Activated naive CD8-positive, alpha-beta T cell treated with anti-CD3 and anti-CD28 coated beads, Interleukin-2, amount 50 U/mL, for 24 hours (primary cell): ENCODE data around the gene LRRC17.
"Not testable (repeated sequence)": the region's sequence is repeated elsewhere in the genome, so short reads cannot be mapped to it uniquely, and the experiment has no call there.

Source experiments
- ATAC-seq: fragments of 150-1000 bp; cut with Tn5 transposase; one replicate; pipeline ENCODE4 v1.10.0; 2021
- DNase-seq: peaks from one replicate; pipeline ENCODE4 v3.0.0; 2021
- H3K27ac Mint-ChIP-seq: one replicate; pipeline ENCODE4 v1.8.0; 2021; ENCODE audit warnings: mild to moderate bottlenecking, mixed read lengths
- H3K27me3 Mint-ChIP-seq: one replicate; pipeline ENCODE4 v1.8.0; 2021; ENCODE audit warnings: mixed read lengths
- H3K36me3 Mint-ChIP-seq: one replicate; pipeline ENCODE4 v1.8.0; 2021; ENCODE audit warnings: low read depth, mixed read lengths
- H3K4me1 Mint-ChIP-seq: one replicate; pipeline ENCODE4 v1.8.0; 2021; ENCODE audit warnings: mixed read lengths
- H3K4me3 Mint-ChIP-seq: one replicate; pipeline ENCODE4 v1.8.0; 2021; ENCODE audit warnings: mild to moderate bottlenecking, moderate library complexity, mixed read lengths
- H3K9me3 Mint-ChIP-seq: one replicate; pipeline ENCODE4 v1.8.0; 2021; ENCODE audit warnings: mixed read lengths

The LRRC17 gene

DNA sequence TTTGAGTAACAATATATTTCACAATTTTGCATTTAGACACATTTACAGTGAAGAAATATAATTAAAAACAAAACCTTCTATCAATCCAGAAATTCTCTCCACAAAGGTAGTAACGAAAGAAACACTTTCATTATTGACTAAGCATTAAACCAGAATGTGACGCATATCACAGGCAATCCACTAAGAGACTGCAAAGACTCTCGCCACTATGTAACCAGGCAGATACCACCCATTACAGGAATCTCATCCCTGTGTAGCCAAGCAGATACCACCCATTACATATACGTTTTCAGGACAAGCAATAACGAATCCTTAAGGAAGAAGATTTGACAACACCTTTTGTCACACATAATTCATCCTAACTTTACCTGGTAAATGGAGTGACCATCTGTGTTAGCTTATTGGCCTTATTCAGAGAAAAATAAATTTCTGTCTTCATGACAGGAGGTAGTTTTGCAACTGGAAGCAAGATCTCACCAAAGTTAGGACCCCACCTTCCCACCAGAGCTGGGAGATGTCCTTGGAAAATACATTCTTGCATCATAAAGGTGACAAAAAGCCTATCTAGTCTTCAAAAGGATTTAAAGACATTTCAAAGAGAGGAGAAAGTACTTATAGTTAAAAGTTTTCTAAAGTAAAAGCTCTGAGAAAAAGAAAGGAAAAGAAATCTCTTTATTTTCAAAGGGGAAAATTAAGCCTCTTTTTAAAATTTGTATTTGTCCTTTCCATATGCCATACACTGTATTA is 30.8 kb downstream of the LRRC17 start:
- Mint-ChIP-seq H3K27ac (no peak overlapping the region), H3K9me3 (no peaks in the 10 kb centered on the region), H3K4me1 (no peaks in the 10 kb centered on the region), H3K27me3 (no peaks in the 10 kb centered on the region), H3K4me3 (no peak overlapping the region), H3K36me3 (no peaks in the 10 kb centered on the region)
- DNase-seq = no peak
- ATAC-seq = no peak

DNA sequence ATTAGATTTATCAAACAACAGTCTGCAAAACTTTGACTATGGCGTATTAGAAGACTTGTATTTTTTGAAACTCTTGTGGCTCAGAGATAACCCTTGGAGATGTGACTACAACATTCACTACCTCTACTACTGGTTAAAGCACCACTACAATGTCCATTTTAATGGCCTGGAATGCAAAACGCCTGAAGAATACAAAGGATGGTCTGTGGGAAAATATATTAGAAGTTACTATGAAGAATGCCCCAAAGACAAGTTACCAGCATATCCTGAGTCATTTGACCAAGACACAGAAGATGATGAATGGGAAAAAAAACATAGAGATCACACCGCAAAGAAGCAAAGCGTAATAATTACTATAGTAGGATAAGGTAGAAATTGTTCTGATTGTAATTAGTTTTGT is 31.4 kb downstream of the LRRC17 start:
- no peak overlapping the region for H3K27ac Mint-ChIP-seq
- no peak for DNase-seq
- H3K9me3 Mint-ChIP-seq = no peaks in the 10 kb centered on the region
- H3K4me3 Mint-ChIP-seq = no peak overlapping the region
- H3K27me3 Mint-ChIP-seq = no peaks in the 10 kb centered on the region
- H3K36me3 Mint-ChIP-seq = no peaks in the 10 kb centered on the region
- no peaks in the 10 kb centered on the region for H3K4me1 Mint-ChIP-seq
- ATAC-seq = no peak

DNA sequence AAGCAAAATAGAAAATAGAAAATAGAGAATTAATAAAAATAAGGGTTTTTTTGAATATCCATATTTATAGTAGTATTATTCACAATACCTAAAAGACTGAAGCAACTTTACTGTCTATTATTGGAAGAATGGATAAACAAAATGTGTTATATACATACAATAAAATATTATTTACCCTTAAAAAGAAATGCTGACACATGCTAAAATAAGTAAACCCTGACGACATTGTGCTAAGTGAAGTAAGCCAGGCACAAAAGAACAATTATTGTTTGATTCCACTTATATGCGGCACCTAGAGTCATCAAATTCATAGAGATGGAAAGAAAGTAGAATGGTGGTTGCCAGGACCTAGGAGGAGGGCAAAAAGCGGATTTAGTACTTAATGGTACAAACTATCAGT is 39.0 kb downstream of the LRRC17 start:
- H3K36me3 Mint-ChIP-seq = peaks cover 1% of the 10 kb centered on the region
- H3K4me3 Mint-ChIP-seq = no peak overlapping the region
- H3K27me3 Mint-ChIP-seq = no peaks in the 10 kb centered on the region
- no peak overlapping the region for H3K27ac Mint-ChIP-seq
- H3K9me3 Mint-ChIP-seq = peaks cover 25% of the 10 kb centered on the region
- no peaks in the 10 kb centered on the region for H3K4me1 Mint-ChIP-seq
- ATAC-seq = no peak
- no peak for DNase-seq

DNA sequence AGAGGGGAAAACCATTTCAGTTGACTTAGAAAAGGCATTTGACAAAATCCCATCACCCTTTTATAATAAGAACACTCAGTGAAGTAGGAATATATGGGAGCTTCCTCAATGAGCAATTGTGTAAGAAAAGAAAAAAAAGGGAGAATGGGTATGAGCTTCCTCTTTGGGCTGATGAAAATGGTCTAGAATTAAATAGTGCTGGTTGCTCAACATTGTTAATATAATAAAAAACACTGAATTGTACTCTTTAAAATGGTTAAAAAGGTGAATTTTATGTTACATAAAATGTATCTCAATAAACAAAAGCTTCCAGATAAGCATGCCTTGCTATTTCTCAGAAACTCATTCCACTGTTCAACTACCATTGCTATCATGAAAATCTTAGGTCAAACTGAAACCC is 40.6 kb downstream of the LRRC17 start:
- DNase-seq (no peak), ATAC-seq (no peak)
- Mint-ChIP-seq H3K27ac (no peak overlapping the region), H3K36me3 (peaks cover 1% of the 10 kb centered on the region), H3K9me3 (peaks cover 31% of the 10 kb centered on the region), H3K4me3 (no peak overlapping the region), H3K27me3 (no peaks in the 10 kb centered on the region), H3K4me1 (no peaks in the 10 kb centered on the region)

DNA sequence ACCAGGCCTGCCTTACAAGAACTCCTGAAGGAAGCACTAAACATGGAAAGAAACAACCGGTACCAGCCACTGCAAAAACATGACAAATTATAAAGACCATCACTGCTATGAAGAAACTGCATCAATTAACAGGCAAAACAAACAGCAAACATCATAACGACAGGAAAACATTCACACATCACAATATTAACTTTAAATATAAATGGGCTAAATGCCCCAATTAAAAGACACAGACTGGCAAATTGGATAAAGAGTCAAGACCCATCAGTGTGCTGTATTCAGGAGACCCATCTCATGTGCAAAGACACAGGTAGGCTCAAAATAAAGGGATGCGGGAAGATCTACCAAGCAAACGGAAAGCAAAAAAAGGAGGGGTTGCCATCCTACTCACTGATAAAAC is 41.6 kb downstream of the LRRC17 start:
- not testable (repeated sequence) for H3K4me3 Mint-ChIP-seq, DNase-seq, H3K36me3 Mint-ChIP-seq, H3K27ac Mint-ChIP-seq, H3K27me3 Mint-ChIP-seq, H3K4me1 Mint-ChIP-seq, ATAC-seq
- H3K9me3 Mint-ChIP-seq = peaks cover 31% of the 10 kb centered on the region

DNA sequence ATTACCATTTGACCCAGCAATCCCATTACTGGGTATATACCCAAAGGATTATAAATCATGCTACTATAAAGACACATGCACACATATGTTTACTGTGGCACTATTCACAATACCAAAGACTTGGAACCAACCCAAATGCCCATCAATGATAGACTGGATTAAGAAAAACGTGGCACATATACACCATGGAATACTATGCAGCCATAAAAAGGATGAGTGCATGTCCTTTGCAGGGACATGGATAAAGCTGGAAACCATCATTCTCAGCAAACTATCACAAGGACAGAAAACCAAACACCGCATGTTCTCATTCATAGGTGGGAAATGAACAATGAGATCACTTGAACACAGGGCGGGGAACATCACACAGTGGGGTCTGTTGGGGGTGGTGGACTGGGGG is 45.2 kb downstream of the LRRC17 start:
- H3K36me3 Mint-ChIP-seq, DNase-seq, H3K4me3 Mint-ChIP-seq, ATAC-seq, H3K27me3 Mint-ChIP-seq, H3K4me1 Mint-ChIP-seq, H3K27ac Mint-ChIP-seq: not testable (repeated sequence)
- H3K9me3 Mint-ChIP-seq = peaks cover 24% of the 10 kb centered on the region

DNA sequence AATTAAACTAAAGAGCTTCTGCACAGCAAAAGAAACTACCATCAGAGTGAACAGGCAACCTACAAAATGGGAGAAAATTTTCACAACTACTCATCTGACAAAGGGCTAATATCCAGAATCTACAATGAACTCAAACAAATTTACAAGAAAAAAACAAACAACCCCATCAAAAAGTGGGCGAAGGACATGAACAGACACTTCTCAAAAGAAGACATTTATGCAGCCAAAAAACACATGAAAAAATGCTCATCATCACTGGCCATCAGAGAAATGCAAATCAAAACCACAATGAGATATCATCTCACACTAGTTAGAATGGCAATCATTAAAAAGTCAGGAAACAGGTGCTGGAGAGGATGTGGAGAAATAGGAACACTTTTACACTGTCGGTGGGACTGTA is 49.2 kb downstream of the LRRC17 start:
- H3K4me3 Mint-ChIP-seq, H3K9me3 Mint-ChIP-seq, DNase-seq, H3K27ac Mint-ChIP-seq, ATAC-seq, H3K36me3 Mint-ChIP-seq, H3K27me3 Mint-ChIP-seq, H3K4me1 Mint-ChIP-seq: not testable (repeated sequence)

DNA sequence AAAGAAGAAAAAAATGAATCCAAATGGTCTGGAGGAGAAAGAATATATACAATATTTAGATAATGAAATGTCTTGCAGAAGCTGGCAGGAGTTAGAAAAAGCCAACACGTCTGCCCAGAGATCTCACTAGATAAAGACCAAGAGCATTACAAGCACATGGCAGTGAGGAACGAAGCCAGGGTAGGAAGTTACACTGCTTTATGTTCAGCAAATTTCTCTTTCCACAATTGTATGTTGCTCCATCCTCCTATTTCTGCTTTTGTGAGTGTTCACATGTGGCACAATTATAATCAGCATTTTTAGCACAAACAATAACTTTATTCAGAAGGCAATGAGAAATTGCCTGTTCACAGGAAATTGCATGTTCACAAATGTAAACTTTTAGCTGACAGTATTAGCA is 53.7 kb downstream of the LRRC17 start:
- Mint-ChIP-seq H3K27me3 (no peaks in the 10 kb centered on the region), H3K27ac (no peak overlapping the region), H3K9me3 (no peaks in the 10 kb centered on the region), H3K36me3 (no peaks in the 10 kb centered on the region), H3K4me1 (no peaks in the 10 kb centered on the region), H3K4me3 (no peak overlapping the region)
- ATAC-seq (no peak), DNase-seq (no peak)

DNA sequence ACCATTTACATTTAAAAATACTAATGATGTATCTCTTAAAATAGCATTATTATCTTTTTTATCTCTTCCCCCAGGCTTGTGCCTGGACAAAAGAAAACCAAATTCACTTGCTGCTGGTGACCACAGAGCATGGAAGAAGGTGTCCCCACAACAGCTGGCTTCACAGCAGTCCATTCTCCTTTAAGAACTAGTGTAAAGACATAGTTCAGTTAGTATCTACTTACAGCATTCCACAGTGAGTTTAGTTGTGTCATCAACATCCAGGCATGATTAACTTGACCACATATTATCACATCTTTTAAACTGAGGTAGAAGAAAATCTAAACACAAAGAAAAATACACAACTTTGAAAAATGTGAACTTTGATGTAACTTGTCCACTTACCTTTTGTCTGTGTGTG is 55.0 kb downstream of the LRRC17 start:
- Mint-ChIP-seq H3K27me3 (no peaks in the 10 kb centered on the region), H3K4me3 (no peak overlapping the region), H3K4me1 (no peaks in the 10 kb centered on the region), H3K27ac (no peak overlapping the region), H3K36me3 (no peaks in the 10 kb centered on the region), H3K9me3 (no peaks in the 10 kb centered on the region)
- no peak for ATAC-seq
- DNase-seq = no peak

DNA sequence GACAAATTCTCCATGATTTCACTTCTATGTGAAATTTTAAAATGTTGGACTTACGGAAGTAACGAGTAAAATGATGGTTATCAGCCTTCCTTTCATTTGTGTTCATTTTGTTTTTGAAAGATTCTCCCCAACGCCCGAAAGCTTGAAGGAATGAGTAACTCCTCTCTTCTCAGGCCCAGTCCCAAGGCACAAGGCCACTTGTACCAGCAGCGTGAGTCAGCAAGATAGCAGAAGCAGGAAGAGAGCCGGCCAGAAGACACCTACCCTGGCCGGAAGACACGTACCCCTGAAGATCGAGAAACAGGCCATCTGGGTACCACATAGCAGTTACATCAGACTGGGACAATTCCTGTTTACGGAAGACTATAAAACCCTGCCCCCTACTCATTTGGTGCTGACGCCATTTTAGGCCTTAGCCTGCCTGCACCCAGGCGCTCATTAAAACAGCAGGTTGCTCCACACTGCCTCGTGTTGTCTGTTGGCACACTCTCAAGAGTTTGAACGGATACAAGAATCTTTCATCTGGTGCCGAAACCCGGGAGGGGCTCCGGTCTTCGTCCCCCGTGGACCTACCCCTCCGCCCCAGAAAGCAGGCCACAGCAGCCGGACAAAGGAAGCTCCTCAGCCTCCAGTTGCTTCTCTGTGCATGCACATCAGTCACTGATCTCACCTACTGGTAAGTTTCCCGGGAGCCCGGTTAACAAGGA is 60.4 kb downstream of the LRRC17 start:
- Mint-ChIP-seq H3K36me3 (no peaks in the 10 kb centered on the region), H3K4me1 (no peaks in the 10 kb centered on the region), H3K4me3 (no peak overlapping the region), H3K27me3 (no peaks in the 10 kb centered on the region), H3K27ac (no peak overlapping the region), H3K9me3 (no peaks in the 10 kb centered on the region)
- ATAC-seq (no peak), DNase-seq (no peak)

DNA sequence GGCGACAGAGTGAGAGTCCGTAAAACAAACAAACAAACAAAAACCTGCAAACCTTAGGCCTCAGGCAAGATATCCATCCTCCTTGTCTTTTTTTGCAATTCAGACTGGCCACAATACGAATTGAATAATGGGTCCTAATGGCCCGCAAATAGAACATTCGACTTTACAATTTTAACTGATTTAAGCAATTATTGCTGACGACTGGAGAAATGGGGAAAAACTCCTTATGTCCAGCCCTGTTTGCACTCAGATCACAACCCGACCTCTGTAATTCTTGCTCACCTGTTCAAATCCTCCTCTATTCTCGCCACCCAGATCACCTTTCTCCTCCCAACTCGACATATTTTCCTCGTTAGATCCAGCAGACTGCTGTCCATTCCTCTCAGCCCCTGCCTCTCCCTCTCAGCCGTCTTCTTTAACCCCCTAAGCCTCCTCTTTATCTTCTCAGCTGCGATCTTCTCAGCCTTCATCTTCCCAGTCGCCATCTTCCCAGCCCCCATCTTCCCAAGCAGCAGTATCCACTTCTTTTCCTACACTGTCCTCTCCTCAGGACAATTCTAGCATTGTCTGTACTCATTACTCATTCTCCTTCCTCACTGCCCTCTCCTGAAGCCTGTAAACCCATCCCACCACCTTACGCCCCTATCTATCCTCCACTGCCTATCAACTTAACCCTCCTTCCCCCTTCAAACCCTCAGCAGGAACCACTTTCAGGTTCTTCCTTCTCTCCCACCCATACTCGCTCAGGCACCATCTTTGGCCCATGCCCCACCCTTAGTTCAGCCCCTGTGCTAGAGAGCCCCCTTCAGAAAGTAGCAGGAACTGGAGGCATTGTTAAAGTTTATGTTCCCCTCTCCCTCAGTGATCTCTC is 61.8 kb downstream of the LRRC17 start:
- DNase-seq (no peak), ATAC-seq (peak; percentile 15)
- no peaks in the 10 kb centered on the region for H3K9me3 Mint-ChIP-seq
- no peaks in the 10 kb centered on the region for H3K4me1 Mint-ChIP-seq
- H3K27ac Mint-ChIP-seq = no peak overlapping the region
- no peaks in the 10 kb centered on the region for H3K36me3 Mint-ChIP-seq
- no peak overlapping the region for H3K4me3 Mint-ChIP-seq
- H3K27me3 Mint-ChIP-seq = no peaks in the 10 kb centered on the region

DNA sequence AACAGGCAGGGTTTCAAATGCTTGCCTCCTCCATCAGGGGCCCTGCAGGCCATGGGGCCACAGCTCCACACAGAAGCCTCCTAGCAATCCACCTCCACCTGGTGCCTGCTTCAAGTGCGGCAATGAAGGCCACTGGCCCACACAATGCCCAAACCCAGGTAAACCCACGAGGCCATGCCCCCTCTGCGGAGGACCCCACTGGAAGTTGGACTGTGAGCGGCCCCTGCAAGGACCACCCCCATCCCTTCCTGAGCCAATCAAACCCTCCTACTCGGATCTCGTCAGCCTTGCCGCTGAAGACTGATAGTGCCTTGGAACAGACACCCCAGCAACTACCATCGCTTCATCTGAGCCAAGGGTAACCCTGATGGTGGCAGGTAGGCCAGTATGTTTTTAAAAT is 63.1 kb downstream of the LRRC17 start:
- H3K27me3 Mint-ChIP-seq = no peaks in the 10 kb centered on the region
- no peak for ATAC-seq
- H3K27ac Mint-ChIP-seq = no peak overlapping the region
- H3K4me3 Mint-ChIP-seq = no peak overlapping the region
- no peaks in the 10 kb centered on the region for H3K4me1 Mint-ChIP-seq
- no peaks in the 10 kb centered on the region for H3K36me3 Mint-ChIP-seq
- DNase-seq = no peak
- H3K9me3 Mint-ChIP-seq = no peaks in the 10 kb centered on the region

DNA sequence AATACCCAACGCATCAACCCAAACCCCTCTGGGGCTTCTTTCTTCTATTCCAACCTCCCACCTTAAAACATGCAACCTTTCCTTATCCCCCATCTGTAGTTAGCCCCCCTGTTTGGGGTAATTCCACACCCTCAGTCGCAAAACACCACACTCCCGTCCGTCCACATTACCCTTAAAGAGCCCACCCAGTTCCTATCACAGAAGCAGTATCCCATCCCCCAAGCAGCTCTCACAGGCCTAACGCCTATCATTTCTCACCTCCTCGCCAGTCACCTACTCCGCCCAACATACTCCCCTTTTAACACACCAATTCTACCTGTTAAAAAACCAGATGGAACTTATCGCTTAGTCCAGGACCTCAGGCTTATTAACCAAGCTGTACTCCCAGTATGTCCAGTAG is 63.7 kb downstream of the LRRC17 start:
- Mint-ChIP-seq H3K4me1 (no peaks in the 10 kb centered on the region), H3K36me3 (no peaks in the 10 kb centered on the region), H3K4me3 (no peak overlapping the region), H3K27me3 (no peaks in the 10 kb centered on the region), H3K27ac (no peak overlapping the region), H3K9me3 (no peaks in the 10 kb centered on the region)
- ATAC-seq (no peak), DNase-seq (no peak)

DNA sequence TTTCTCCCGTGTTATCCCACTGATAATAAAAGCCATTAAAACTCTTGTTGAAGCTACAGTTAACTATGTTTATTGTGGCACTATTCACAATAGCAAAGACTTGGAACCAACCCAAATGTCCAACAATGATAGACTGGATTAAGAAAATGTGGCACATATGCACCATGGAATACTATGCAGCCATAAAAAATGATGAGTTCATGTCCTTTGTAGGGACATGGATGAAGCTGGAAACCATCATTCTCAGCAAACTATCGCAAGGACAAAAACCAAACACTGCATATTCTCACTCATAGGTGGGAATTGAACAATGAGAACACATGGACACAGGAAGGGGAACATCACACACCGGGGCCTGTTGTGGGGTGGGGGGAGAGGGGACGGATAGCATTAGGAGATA is 64.8 kb downstream of the LRRC17 start:
- H3K9me3 Mint-ChIP-seq, DNase-seq: not testable (repeated sequence)

DNA sequence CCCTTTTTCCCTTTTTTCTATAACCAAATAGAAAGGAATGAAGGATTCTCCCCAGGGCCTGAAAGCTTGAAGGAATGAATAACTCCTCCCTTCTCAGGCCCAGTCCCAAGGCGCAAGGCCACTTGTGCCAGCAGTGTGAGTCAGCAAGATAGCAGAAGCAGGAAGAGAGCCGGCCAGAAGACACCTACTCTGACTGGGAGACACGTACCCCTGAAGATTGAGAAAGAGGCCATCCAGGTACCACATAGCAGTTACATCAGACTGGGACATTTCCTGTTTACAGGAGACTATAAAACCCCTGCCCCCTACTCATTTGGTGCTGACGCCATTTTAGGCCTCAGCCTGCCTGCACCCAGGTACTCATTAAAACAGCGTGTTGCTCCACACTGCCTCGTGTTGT is 65.5 kb downstream of the LRRC17 start:
- Mint-ChIP-seq H3K27ac (no peak overlapping the region), H3K27me3 (no peaks in the 10 kb centered on the region), H3K9me3 (no peaks in the 10 kb centered on the region), H3K4me3 (no peak overlapping the region), H3K4me1 (no peaks in the 10 kb centered on the region), H3K36me3 (no peaks in the 10 kb centered on the region)
- no peak for ATAC-seq
- DNase-seq = no peak

More for the DNA sequence above, 64.8 kb downstream of the LRRC17 start:
- H3K4me3 Mint-ChIP-seq, H3K27me3 Mint-ChIP-seq, H3K27ac Mint-ChIP-seq, H3K4me1 Mint-ChIP-seq, ATAC-seq, H3K36me3 Mint-ChIP-seq: not testable (repeated sequence)
